B cell (primary cell): Measurements from ENCODE around the gene SLPI. TPM values are rescaled to one million over a fixed set of nuclear protein-coding genes. Genes with fewer than 3 reads are reported as not detected.

ENCODE experiments used
- ATAC-seq: fragments of 200-7000 bp; cut with Tn5 transposase; one replicate; pipeline ENCODE4 v1.10.0; 2021; ENCODE audit warnings: low read depth, mild to moderate bottlenecking, moderate number of reproducible peaks, moderate library complexity
- CTCF ChIA-PET: fragments of 350-600 bp; sonication (Branson Sonifier 250); formaldehyde crosslinking; loops from one replicate; lab custom pipeline; 2021; ENCODE audit warnings: antibody characterized with exemption, inconsistent platforms; lab: Charles Lee
- POLR2A ChIA-PET: fragments of 350-600 bp; sonication (Branson Sonifier 250); formaldehyde crosslinking; loops from one replicate; lab custom pipeline; 2021; ENCODE audit warnings: antibody characterized with exemption; lab: Charles Lee
- DNase-seq: peaks from one replicate; pipeline ENCODE4 v3.0.0; 2013
- H2AFZ ChIP-seq: 2 replicates; pipeline ENCODE4 v1.6.1; 2012; ENCODE audit warnings: mild to moderate bottlenecking, low read depth, low read length; ENCODE audit not compliant: insufficient read depth, poor library complexity, severe bottlenecking
- H3K27ac ChIP-seq, 2 donors: 1 replicate in 1 of 2; 2 replicates in 1 of 2; pipeline ENCODE4 v1.5.1; 2012 to 2013; ENCODE audit warnings: low read length in 2 of 2, mild to moderate bottlenecking in 2 of 2, moderate library complexity in 1 of 2
- H3K27me3 ChIP-seq, 4 experiments: fragments of 200-600 bp in 1 of 4; sonication (generic) in 1 of 4; replicated peaks in 1 of 4; 1 replicate in 2 of 4; 2 replicates in 2 of 4; pipeline versions ENCODE4 v1.6.1 to v1.7.0; 2013 to 2016; ENCODE audit warnings: low read length in 3 of 4, mild to moderate bottlenecking in 2 of 4, mixed read lengths in 1 of 4, moderate library complexity in 1 of 4; ENCODE audit not compliant: insufficient read depth in 4 of 4, control insufficient read depth in 3 of 4; ENCODE audit errors: control extremely low read depth in 1 of 4
- H3K36me3 ChIP-seq, 2 experiments: replicated peaks in 1 of 2; 1 replicate in 1 of 2; 2 replicates in 1 of 2; pipeline versions ENCODE4 v1.6.1 to v1.7.1; 2013; ENCODE audit warnings: low read length in 1 of 2; ENCODE audit not compliant: insufficient read depth in 2 of 2, control insufficient read depth in 1 of 2; ENCODE audit errors: control extremely low read depth in 1 of 2, extremely low read depth in 1 of 2
- H3K4me1 ChIP-seq, 2 donors: fragments of 200-600 bp in 1 of 2; sonication (generic) in 1 of 2; 1 replicate in 1 of 2; 2 replicates in 1 of 2; pipeline versions ENCODE4 v1.5.1 to v1.6.1; 2013 to 2017; ENCODE audit warnings: low read length in 2 of 2; ENCODE audit not compliant: control insufficient read depth in 2 of 2, insufficient read depth in 2 of 2
- H3K4me2 ChIP-seq: replicated peaks from 2 replicates; pipeline ENCODE3; 2012; ENCODE audit warnings: mild to moderate bottlenecking, low read depth, low read length; ENCODE audit not compliant: poor library complexity, severe bottlenecking
- H3K4me3 ChIP-seq, 5 experiments: fragments of 200-600 bp in 1 of 5; sonication (generic) in 1 of 5; 1 replicate in 3 of 5; 2 replicates in 2 of 5; pipeline versions ENCODE4 v1.5.1 to v1.7.0; 2011 to 2016; ENCODE audit warnings: low read length in 4 of 5, mild to moderate bottlenecking in 4 of 5, low read depth in 2 of 5, control low read depth in 1 of 5, moderate library complexity in 1 of 5; ENCODE audit not compliant: insufficient read depth in 1 of 5; ENCODE audit errors: control extremely low read depth in 1 of 5, extremely low read depth in 1 of 5
- H3K79me2 ChIP-seq: fragments of 200-600 bp; sonication (generic); one replicate; pipeline ENCODE4 v1.6.0; 2016; ENCODE audit warnings: low read length; ENCODE audit not compliant: control insufficient read depth, insufficient read depth
- H3K9ac ChIP-seq: fragments of 200-600 bp; sonication (generic); 2 replicates; pipeline ENCODE4 v1.6.1; 2017; ENCODE audit warnings: mild to moderate bottlenecking, low read length, moderate library complexity
- H3K9me3 ChIP-seq, 3 donors: one replicate each; pipeline versions ENCODE4 v1.6.1 to v1.7.1; 2013; ENCODE audit warnings: low read length in 2 of 3; ENCODE audit not compliant: control insufficient read depth in 2 of 3, insufficient read depth in 1 of 3; ENCODE audit errors: control extremely low read depth in 1 of 3
- H4K20me1 ChIP-seq: 2 replicates; pipeline ENCODE4 v1.6.0; 2012; ENCODE audit warnings: mild to moderate bottlenecking, low read length; ENCODE audit not compliant: insufficient read depth, control insufficient read depth, poor library complexity, severe bottlenecking
- H3K27ac Mint-ChIP-seq: one replicate; pipeline ENCODE4 v1.8.0; 2021; ENCODE audit warnings: mixed read lengths
- H3K27me3 Mint-ChIP-seq: one replicate; pipeline ENCODE4 v1.8.0; 2021; ENCODE audit warnings: mixed read lengths
- H3K4me1 Mint-ChIP-seq: one replicate; pipeline ENCODE4 v1.8.0; 2021; ENCODE audit warnings: mixed read lengths
- H3K4me3 Mint-ChIP-seq: one replicate; pipeline ENCODE4 v1.8.0; 2021; ENCODE audit warnings: mixed read lengths
- H3K9me3 Mint-ChIP-seq: one replicate; pipeline ENCODE4 v1.8.0; 2022; ENCODE audit warnings: mixed read lengths; ENCODE audit not compliant: insufficient read depth
- EZH2 ChIP-seq: IDR thresholded peaks from 2 replicates; pipeline ENCODE4 v1.6.1; 2012; ENCODE audit warnings: borderline replicate concordance, low read depth, mild to moderate bottlenecking, moderate library complexity, low read length; ENCODE audit not compliant: insufficient read depth, poor library complexity, severe bottlenecking
- WGBS: methylation state at CpG from one replicate; pipeline ENCODE4 v1.1.5; 2013; ENCODE audit warnings: missing lambda C conversion rate; ENCODE audit not compliant: insufficient coverage; 5-methylcytosine and 5-hydroxymethylcytosine counted together
- intact Hi-C: fragments of 100-400 bp; cut with micrococcal nuclease; formaldehyde crosslinking; loops from one replicate; pipeline ENCODE4 v1.10.0; 2022
- polyA plus RNA-seq: library from polyadenylated mRNA; depleted of rRNA; stranded (reverse); fragments of >200 nt; gene quantifications from 2 replicates; pipeline ENCODE4 v1.2.3, GENCODE V29; 2012
- total RNA-seq, 2 donors: library from RNA; stranded (reverse); fragments of 120-200 nt in 1 of 2; gene quantifications; 1 replicate in 1 of 2; 2 replicates in 1 of 2; pipeline versions ENCODE4 v1.2.3 to v1.2.4, GENCODE V29; 2013 to 2022
- TF ChIP-seq, protein P1 (sequence below): fragments of 200-600 bp; IDR thresholded peaks from one replicate; pipeline ENCODE4 v1.8.0; 2022; ENCODE audit warnings: antibody characterized with exemption, mild to moderate bottlenecking

Gene SLPI
- total and polyA plus RNA-seq, 2 donors (not counting 1 experiment from before 2014, with no cell fraction given): not detected

DNA sequence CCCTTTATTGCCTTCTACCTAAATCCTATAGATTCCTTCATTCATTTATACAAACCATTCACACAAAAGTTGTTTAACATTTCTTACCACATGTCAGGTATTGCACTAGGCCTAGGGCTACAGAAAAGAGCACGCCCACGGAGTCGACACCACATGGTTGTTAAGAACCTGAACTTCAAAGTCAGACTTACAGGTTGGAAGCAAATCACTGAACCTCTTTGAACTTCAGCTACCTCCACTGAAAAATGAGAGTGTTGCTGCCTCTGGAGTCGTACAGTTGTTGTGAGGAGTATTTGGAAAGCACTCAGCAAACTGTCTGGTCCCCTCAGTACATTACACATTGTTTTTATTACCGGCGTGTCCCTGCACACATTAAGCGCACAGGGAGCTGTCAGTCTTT is 3.3 kb upstream of the SLPI start:
- Histone ChIP-seq H3K27me3 (peaks cover 0 to 13% (median 7%) of the 10 kb centered on the region in 4 experiments), H3K27ac (no peak overlapping the region), H4K20me1 (no peaks in the 10 kb centered on the region), H3K4me1 (no peaks in the 10 kb centered on the region), H3K79me2 (no peaks in the 10 kb centered on the region), H3K4me2 (no peak overlapping the region), H3K9ac (no peak overlapping the region), H3K9me3 (peaks cover 0 to 3% (median 0%) of the 10 kb centered on the region in 3 donors), H3K36me3 (no peaks in the 10 kb centered on the region), H3K4me3 (no peak overlapping the region), H2AFZ (no peak overlapping the region)
- Mint-ChIP-seq H3K27ac (no peak overlapping the region), H3K27me3 (peaks cover 49% of the 10 kb centered on the region), H3K4me1 (no peaks in the 10 kb centered on the region), H3K9me3 (no peaks in the 10 kb centered on the region), H3K4me3 (no peak overlapping the region)
- ATAC-seq: no peak
- intact Hi-C loops: no loop called here
- WGBS: 98% methylated on average over 6 of the region's 7 CpGs
- ChIA-PET POLR2A (no interaction called here), CTCF (no interaction called here)
- no peak for TF ChIP-seq EZH2
- TF ChIP-seq, protein P1, sequence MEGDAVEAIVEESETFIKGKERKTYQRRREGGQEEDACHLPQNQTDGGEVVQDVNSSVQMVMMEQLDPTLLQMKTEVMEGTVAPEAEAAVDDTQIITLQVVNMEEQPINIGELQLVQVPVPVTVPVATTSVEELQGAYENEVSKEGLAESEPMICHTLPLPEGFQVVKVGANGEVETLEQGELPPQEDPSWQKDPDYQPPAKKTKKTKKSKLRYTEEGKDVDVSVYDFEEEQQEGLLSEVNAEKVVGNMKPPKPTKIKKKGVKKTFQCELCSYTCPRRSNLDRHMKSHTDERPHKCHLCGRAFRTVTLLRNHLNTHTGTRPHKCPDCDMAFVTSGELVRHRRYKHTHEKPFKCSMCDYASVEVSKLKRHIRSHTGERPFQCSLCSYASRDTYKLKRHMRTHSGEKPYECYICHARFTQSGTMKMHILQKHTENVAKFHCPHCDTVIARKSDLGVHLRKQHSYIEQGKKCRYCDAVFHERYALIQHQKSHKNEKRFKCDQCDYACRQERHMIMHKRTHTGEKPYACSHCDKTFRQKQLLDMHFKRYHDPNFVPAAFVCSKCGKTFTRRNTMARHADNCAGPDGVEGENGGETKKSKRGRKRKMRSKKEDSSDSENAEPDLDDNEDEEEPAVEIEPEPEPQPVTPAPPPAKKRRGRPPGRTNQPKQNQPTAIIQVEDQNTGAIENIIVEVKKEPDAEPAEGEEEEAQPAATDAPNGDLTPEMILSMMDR: no peak
- no peak for DNase-seq

DNA sequence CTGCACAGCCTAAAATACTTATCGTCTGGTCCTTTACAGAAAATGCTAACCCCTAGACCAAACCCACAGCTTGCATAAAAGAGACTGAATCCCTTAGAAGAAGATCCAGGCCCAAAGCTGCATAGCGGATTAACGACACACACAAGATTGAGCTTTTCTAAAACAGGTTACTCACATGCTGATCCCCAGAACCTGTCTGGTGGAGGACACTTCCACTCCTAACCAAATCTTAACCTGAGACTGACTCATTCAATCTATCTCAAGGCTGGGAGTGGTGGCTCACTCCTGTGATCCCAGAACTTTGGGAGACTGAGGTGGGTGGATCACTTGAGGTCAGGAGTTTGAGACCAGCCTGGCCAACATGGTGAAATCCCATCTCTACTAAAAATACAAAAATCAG is 2.8 kb upstream of the SLPI start:
- Histone ChIP-seq H3K4me2 (no peak overlapping the region), H2AFZ (no peak overlapping the region), H3K9ac (no peak overlapping the region), H3K9me3 (peaks cover 0 to 3% (median 0%) of the 10 kb centered on the region in 3 donors), H3K27me3 (peaks cover 0 to 17% (median 8%) of the 10 kb centered on the region in 4 experiments), H3K4me3 (no peak overlapping the region), H3K79me2 (no peaks in the 10 kb centered on the region), H3K27ac (no peak overlapping the region), H4K20me1 (no peaks in the 10 kb centered on the region), H3K4me1 (no peaks in the 10 kb centered on the region), H3K36me3 (no peaks in the 10 kb centered on the region)
- H3K4me1 Mint-ChIP-seq: no peaks in the 10 kb centered on the region
- H3K27me3 Mint-ChIP-seq: peaks cover 52% of the 10 kb centered on the region
- POLR2A ChIA-PET: no interaction called here
- intact Hi-C loops: no loop called here
- no peak overlapping the region for H3K27ac Mint-ChIP-seq
- DNase-seq (no peak), ATAC-seq (no peak)
- CTCF ChIA-PET: no interaction called here
- TF ChIP-seq EZH2: no peak
- TF ChIP-seq, protein P1: no peak
- H3K4me3 Mint-ChIP-seq: no peak overlapping the region
- H3K9me3 Mint-ChIP-seq: no peaks in the 10 kb centered on the region
- WGBS: 77% methylated on average over 3 of the region's 3 CpGs
